ENCODE data around the gene LRIG3.
"Not testable (repeated sequence)": the region's sequence is repeated elsewhere in the genome, so short reads cannot be mapped to it uniquely, and the experiment has no call there.

LRIG3 gene

GRCh38 chr12:58860056-58860787 lies 60.1 kb downstream of the LRIG3 start:
- no peak for DNase-seq (ENCODE audit: low read depth in 2 of 2)

GRCh38 chr12:58858030-58858429 lies 62.3 kb downstream of the LRIG3 start:
- DNase-seq (ENCODE audit: low read depth in 2 of 2) = no peak

- DNase-seq (ENCODE audit: low read depth in 2 of 2) = not testable (repeated sequence)
Observed at GRCh38 chr12:58857206-58857605, 63.1 kb downstream of the LRIG3 start.

- DNase-seq (ENCODE audit: low read depth in 2 of 2) = not testable (repeated sequence)
Observed at GRCh38 chr12:58855630-58856029, 64.7 kb downstream of the LRIG3 start.

GRCh38 chr12:58850826-58851225 lies 69.5 kb downstream of the LRIG3 start:
- no peak for DNase-seq (ENCODE audit: low read depth in 2 of 2)

- no peak for DNase-seq (ENCODE audit: low read depth in 2 of 2)
Observed at GRCh38 chr12:58847901-58848600, 72.3 kb downstream of the LRIG3 start.

- DNase-seq (ENCODE audit: low read depth in 2 of 2) = no peak
Observed at GRCh38 chr12:58844161-58844560, 76.1 kb downstream of the LRIG3 start.

GRCh38 chr12:58841058-58841798 lies 79.1 kb downstream of the LRIG3 start:
- DNase-seq (ENCODE audit: low read depth in 2 of 2) = no peak

- DNase-seq (ENCODE audit: low read depth in 2 of 2) = no peak
Observed at GRCh38 chr12:58833853-58834252, 86.5 kb downstream of the LRIG3 start.

- DNase-seq (ENCODE audit: low read depth in 2 of 2) = no peak
Observed at GRCh38 chr12:58832920-58833319, 87.4 kb downstream of the LRIG3 start.
